KMS-11 (cell line): ENCODE results near the gene PRKAR1B.

Experiments
- H2AFZ ChIP-seq: fragments of 200-600 bp; sonication (generic); 2 replicates; pipeline ENCODE4 v1.6.1; 2016; ENCODE audit warnings: antibody characterized with exemption, mixed run types, low read depth
- H3K27ac ChIP-seq: fragments of 200-600 bp; sonication (generic); 2 replicates; pipeline ENCODE4 v1.6.1; 2016; ENCODE audit warnings: mild to moderate bottlenecking, mixed run types
- H3K27me3 ChIP-seq: fragments of 200-600 bp; sonication (generic); 2 replicates; pipeline ENCODE4 v1.6.1; 2017; ENCODE audit warnings: mild to moderate bottlenecking, low read depth, mixed run types, moderate library complexity; ENCODE audit not compliant: insufficient read depth
- H3K36me3 ChIP-seq: fragments of 200-600 bp; sonication (generic); 2 replicates; pipeline ENCODE4 v1.6.1; 2017; ENCODE audit warnings: mild to moderate bottlenecking, mixed run types; ENCODE audit not compliant: insufficient read depth
- H3K4me1 ChIP-seq: fragments of 200-600 bp; sonication (generic); 2 replicates; pipeline ENCODE4 v1.6.1; 2016; ENCODE audit warnings: mild to moderate bottlenecking, low read depth, mixed run types; ENCODE audit not compliant: poor library complexity, severe bottlenecking
- H3K4me2 ChIP-seq: fragments of 200-600 bp; sonication (generic); 2 replicates; pipeline ENCODE4 v1.7.0; 2016; ENCODE audit warnings: mild to moderate bottlenecking, mixed run types
- H3K4me3 ChIP-seq: fragments of 200-600 bp; sonication (generic); IDR thresholded peaks from 2 replicates; pipeline ENCODE4 v1.6.1; 2017; ENCODE audit warnings: low read depth, low read length, mixed read lengths; ENCODE audit not compliant: insufficient read depth
- H3K79me2 ChIP-seq: fragments of 200-600 bp; sonication (generic); 2 replicates; pipeline ENCODE4 v1.6.1; 2016; ENCODE audit warnings: low read depth, mixed run types; ENCODE audit not compliant: insufficient read depth
- H3K9ac ChIP-seq: fragments of 200-600 bp; sonication (generic); 2 replicates; pipeline ENCODE4 v1.6.1; 2016; ENCODE audit warnings: mild to moderate bottlenecking, mixed run types
- H4K20me1 ChIP-seq: fragments of 200-600 bp; sonication (generic); 2 replicates; pipeline ENCODE4 v1.6.1; 2016; ENCODE audit warnings: mild to moderate bottlenecking, mixed run types; ENCODE audit not compliant: insufficient read depth
- CTCF ChIP-seq: fragments of 200-600 bp; sonication (generic); conservative IDR thresholded peaks from 2 replicates; pipeline ENCODE4 v1.6.1; 2017; ENCODE audit warnings: low read depth, mild to moderate bottlenecking, antibody characterized with exemption, low read length, moderate library complexity, mixed read lengths

The PRKAR1B gene

GRCh38 chr7:772861-773621, 46.0 kb upstream of the PRKAR1B start:
- Histone ChIP-seq H3K27ac (no peak overlapping the region), H3K36me3 (no peaks in the 10 kb centered on the region; the same call in 1 of the 2 replicates)
- no peak for TF ChIP-seq CTCF

GRCh38 chr7:772392-772791, 45.3 kb upstream of the PRKAR1B start:
- Histone ChIP-seq H3K36me3 (no peaks in the 10 kb centered on the region; the same call in 1 of the 2 replicates), H2AFZ (no peak overlapping the region)

More at GRCh38 chr7:772861-773621, 46.0 kb upstream of the PRKAR1B start:
- Histone ChIP-seq H4K20me1 (no peaks in the 10 kb centered on the region), H3K4me1 (no peaks in the 10 kb centered on the region), H3K79me2 (no peaks in the 10 kb centered on the region), H3K4me2 (no peak overlapping the region), H3K27me3 (no peaks in the 10 kb centered on the region), H3K4me3 (no peak overlapping the region), H2AFZ (no peak overlapping the region), H3K9ac (no peak overlapping the region)

GRCh38 chr7:772005-772294, 44.9 kb upstream of the PRKAR1B start:
- Histone ChIP-seq H3K27ac (no peak overlapping the region), H3K4me2 (no peak overlapping the region), H3K9ac (no peak overlapping the region), H2AFZ (no peak overlapping the region), H3K27me3 (no peaks in the 10 kb centered on the region), H3K4me1 (no peaks in the 10 kb centered on the region), H4K20me1 (no peaks in the 10 kb centered on the region), H3K4me3 (no peak overlapping the region), H3K79me2 (no peaks in the 10 kb centered on the region), H3K36me3 (no peaks in the 10 kb centered on the region; the same call in 1 of the 2 replicates)
- TF ChIP-seq CTCF = no peak

More at GRCh38 chr7:772392-772791, 45.3 kb upstream of the PRKAR1B start:
- H3K27ac ChIP-seq = no peak overlapping the region
- H3K4me1 ChIP-seq = no peaks in the 10 kb centered on the region
- no peaks in the 10 kb centered on the region for H3K27me3 ChIP-seq
- TF ChIP-seq CTCF = no peak
- H3K9ac ChIP-seq = no peak overlapping the region
- H3K79me2 ChIP-seq = no peaks in the 10 kb centered on the region
- no peak overlapping the region for H3K4me2 ChIP-seq
- H4K20me1 ChIP-seq = no peaks in the 10 kb centered on the region
- H3K4me3 ChIP-seq = no peak overlapping the region

- no peak overlapping the region for H2AFZ ChIP-seq
- no peak overlapping the region for H3K4me2 ChIP-seq
- no peak overlapping the region for H3K9ac ChIP-seq
These were observed 44.3 kb upstream of the PRKAR1B start for GRCh38 chr7:771234-772004.

More at GRCh38 chr7:771234-772004, 44.3 kb upstream of the PRKAR1B start:
- H3K4me1 ChIP-seq = no peaks in the 10 kb centered on the region
- TF ChIP-seq CTCF = no peak
- no peak overlapping the region for H3K27ac ChIP-seq
- H3K36me3 ChIP-seq = no peaks in the 10 kb centered on the region; the same call in 1 of the 2 replicates
- H3K4me3 ChIP-seq = no peak overlapping the region
- no peaks in the 10 kb centered on the region for H3K27me3 ChIP-seq
- H3K79me2 ChIP-seq = no peaks in the 10 kb centered on the region
- no peaks in the 10 kb centered on the region for H4K20me1 ChIP-seq
